IMR-90 (cell line): ENCODE measurements around the gene MPPED1. TPM values are rescaled to one million over a fixed set of nuclear protein-coding genes. Genes with fewer than 3 reads are reported as not detected.

ENCODE experiments used
- ATAC-seq: fragments of 200-7000 bp; cut with Tn5 transposase; 2 replicates; pipeline ENCODE4 v1.9.1; 2020; ENCODE audit warnings: low read depth, mild to moderate bottlenecking, moderate library complexity
- BruUV-seq: library from RNA; stranded (reverse); fragments of 400-500 nt; replicated peaks from 2 replicates; lab custom pipeline; 2021; lab: Mats Ljungman, UMichigan
- CTCF ChIA-PET: fragments of 300-600 bp; formaldehyde crosslinking; extraction: SDS; loops from one replicate; lab custom pipeline; 2021; ENCODE audit warnings: antibody characterized with exemption; lab: Yijun Ruan, JAX
- POLR2A ChIA-PET: fragments of 300-600 bp; sonication (Branson Sonifier 250); formaldehyde crosslinking; loops from one replicate; lab custom pipeline; 2022; ENCODE audit warnings: antibody characterized with exemption; ENCODE audit not compliant: unreplicated experiment; lab: Charles Lee
- DNase-seq: peaks from one replicate; pipeline ENCODE4 v3.0.0; 2013
- H2AFZ ChIP-seq: replicated peaks from 2 replicates; pipeline ENCODE3; 2013; ENCODE audit warnings: low read length, mild to moderate bottlenecking; ENCODE audit not compliant: poor library complexity
- H2AK5ac ChIP-seq: 2 replicates; pipeline ENCODE4 v1.6.1; 2013; ENCODE audit warnings: low read depth, low read length, inconsistent platforms
- H2AK9ac ChIP-seq: replicated peaks from 2 replicates; pipeline ENCODE3; 2013; ENCODE audit warnings: mild to moderate bottlenecking, low read depth, low read length, moderate library complexity; ENCODE audit not compliant: poor library complexity
- H2BK120ac ChIP-seq: 2 replicates; pipeline ENCODE4 v1.6.1; 2013; ENCODE audit warnings: low read depth, low read length, inconsistent platforms
- H2BK15ac ChIP-seq: 3 replicates; pipeline ENCODE4 v1.6.1; 2013; ENCODE audit warnings: low read depth, low read length, inconsistent platforms
- H2BK20ac ChIP-seq: 2 replicates; pipeline ENCODE4 v1.6.1; 2013; ENCODE audit warnings: low read depth, mild to moderate bottlenecking, inconsistent platforms, low read length, moderate library complexity
- H2BK5ac ChIP-seq: 2 replicates; pipeline ENCODE4 v1.6.1; 2013; ENCODE audit warnings: mild to moderate bottlenecking, low read depth, low read length, inconsistent platforms; ENCODE audit not compliant: poor library complexity, severe bottlenecking
- H3K14ac ChIP-seq: replicated peaks from 2 replicates; pipeline ENCODE4 v1.6.1; 2013; ENCODE audit warnings: low read depth, low read length, inconsistent platforms
- H3K18ac ChIP-seq: 2 replicates; pipeline ENCODE4 v1.6.1; 2013; ENCODE audit warnings: low read depth, low read length, control low read depth
- H3K23ac ChIP-seq: 2 replicates; pipeline ENCODE4 v1.6.1; 2013; ENCODE audit warnings: low read depth, low read length, inconsistent platforms
- H3K27ac ChIP-seq: 2 replicates; pipeline ENCODE4 v1.5.1; 2013; ENCODE audit warnings: mild to moderate bottlenecking, control low read depth, low read length; ENCODE audit not compliant: insufficient read depth
- H3K27me3 ChIP-seq: 2 replicates; pipeline ENCODE4 v1.6.1; 2013; ENCODE audit warnings: low read length; ENCODE audit not compliant: control insufficient read depth, insufficient read depth
- H3K36me3 ChIP-seq: 2 replicates; pipeline ENCODE4 v1.6.1; 2013; ENCODE audit warnings: low read length, mixed read lengths; ENCODE audit not compliant: control insufficient read depth, insufficient read depth
- H3K4ac ChIP-seq: 2 replicates; pipeline ENCODE4 v1.6.1; 2013; ENCODE audit warnings: low read depth, low read length, inconsistent platforms
- H3K4me1 ChIP-seq: 2 replicates; pipeline ENCODE4 v1.6.1; 2013; ENCODE audit warnings: low read length, mixed read lengths; ENCODE audit not compliant: control insufficient read depth, insufficient read depth
- H3K4me2 ChIP-seq: 2 replicates; pipeline ENCODE4 v1.6.1; 2013; ENCODE audit warnings: low read depth, mild to moderate bottlenecking, control low read depth, low read length, moderate library complexity
- H3K4me3 ChIP-seq: 2 replicates; pipeline ENCODE4 v1.5.1; 2013; ENCODE audit warnings: low read depth, mild to moderate bottlenecking, control low read depth, low read length, moderate library complexity; ENCODE audit not compliant: insufficient read depth
- H3K56ac ChIP-seq: 2 replicates; pipeline ENCODE4 v1.6.1; 2013; ENCODE audit warnings: low read length, inconsistent platforms; ENCODE audit not compliant: insufficient read depth; ENCODE audit errors: extremely low read depth
- H3K79me1 ChIP-seq, 2 experiments: 2 replicates each; pipeline ENCODE4 v1.6.1; 2013; ENCODE audit warnings: low read length in 2 of 2, inconsistent platforms in 1 of 2, low read depth in 1 of 2
- H3K9ac ChIP-seq: 2 replicates; pipeline ENCODE4 v1.6.1; 2013; ENCODE audit warnings: low read depth, low read length, control low read depth
- H3K9me1 ChIP-seq: 2 replicates; pipeline ENCODE4 v1.6.1; 2013; ENCODE audit warnings: low read length, inconsistent platforms; ENCODE audit not compliant: insufficient read depth
- H3K9me3 ChIP-seq: 2 replicates; pipeline ENCODE4 v1.6.1; 2013; ENCODE audit warnings: low read length; ENCODE audit not compliant: control insufficient read depth, insufficient read depth
- H4K20me1 ChIP-seq: 2 replicates; pipeline ENCODE4 v1.6.1; 2013; ENCODE audit warnings: low read length, inconsistent platforms; ENCODE audit not compliant: insufficient read depth
- H4K5ac ChIP-seq: 2 replicates; pipeline ENCODE4 v1.6.1; 2013; ENCODE audit warnings: mild to moderate bottlenecking, low read depth, low read length, control low read depth
- H4K8ac ChIP-seq, 2 experiments: 2 replicates each; pipeline ENCODE4 v1.6.1; 2013; ENCODE audit warnings: low read depth in 2 of 2, low read length in 2 of 2, control low read depth in 1 of 2, inconsistent platforms in 1 of 2
- H4K91ac ChIP-seq: 2 replicates; pipeline ENCODE4 v1.6.1; 2013; ENCODE audit warnings: low read depth, low read length, inconsistent platforms; ENCODE audit not compliant: insufficient read depth
- BHLHE40 ChIP-seq: fragments of 150-350 bp; IDR thresholded peaks from 2 replicates; pipeline ENCODE4 v1.6.1; 2016; ENCODE audit warnings: mild to moderate bottlenecking, low read depth, low read length
- CEBPB ChIP-seq: IDR thresholded peaks from 2 replicates; pipeline ENCODE4 v1.6.1; 2012; ENCODE audit warnings: low read depth, low read length, improper control_type of control experiment
- CHD1 ChIP-seq: IDR thresholded peaks from 2 replicates; pipeline ENCODE4 v1.6.1; 2012; ENCODE audit warnings: low read depth, low read length, improper control_type of control experiment
- FOS ChIP-seq: fragments of 150-350 bp; IDR thresholded peaks from 2 replicates; pipeline ENCODE4 v1.6.1; 2016; ENCODE audit warnings: low read depth, low read length
- MAFK ChIP-seq: IDR thresholded peaks from 2 replicates; pipeline ENCODE4 v1.6.1; 2012; ENCODE audit warnings: low read depth, low read length, improper control_type of control experiment
- MAZ ChIP-seq: IDR thresholded peaks from 2 replicates; pipeline ENCODE4 v1.6.1; 2012; ENCODE audit warnings: low read depth, mild to moderate bottlenecking, low read length, improper control_type of control experiment, moderate library complexity, borderline replicate concordance
- MXI1 ChIP-seq: IDR thresholded peaks from 2 replicates; pipeline ENCODE4 v1.6.1; 2012; ENCODE audit warnings: low read depth, mild to moderate bottlenecking, low read length, moderate library complexity, borderline replicate concordance
- NFE2L2 ChIP-seq: fragments of 150-350 bp; IDR thresholded peaks from 2 replicates; pipeline ENCODE4 v1.6.1; 2016; ENCODE audit warnings: low read depth, mild to moderate bottlenecking, low read length
- POLR2A ChIP-seq: IDR thresholded peaks from 2 replicates; pipeline ENCODE4 v1.6.1; 2012; ENCODE audit warnings: mild to moderate bottlenecking, low read depth, low read length
- RAD21 ChIP-seq: IDR thresholded peaks from 2 replicates; pipeline ENCODE4 v1.6.1; 2012; ENCODE audit warnings: low read length, improper control_type of control experiment
- RCOR1 ChIP-seq: IDR thresholded peaks from 2 replicates; pipeline ENCODE4 v1.6.1; 2012; ENCODE audit warnings: mild to moderate bottlenecking, low read length, improper control_type of control experiment; ENCODE audit not compliant: insufficient replicate concordance
- RFX5 ChIP-seq: IDR thresholded peaks from 2 replicates; pipeline ENCODE4 v1.8.0; 2012; ENCODE audit warnings: low read depth, mild to moderate bottlenecking, low read length, moderate library complexity
- SMC3 ChIP-seq: fragments of 150-350 bp; IDR thresholded peaks from 2 replicates; pipeline ENCODE4 v1.6.1; 2016; ENCODE audit warnings: low read depth, mild to moderate bottlenecking, antibody characterized with exemption, low read length, moderate library complexity
- USF2 ChIP-seq: fragments of 150-350 bp; IDR thresholded peaks from 2 replicates; pipeline ENCODE4 v1.6.1; 2017; ENCODE audit warnings: mild to moderate bottlenecking, antibody characterized with exemption, low read length, low read depth
- WGBS, 2 experiments: methylation state at CpG; one replicate each; pipeline versions ENCODE4 v1.1.5 to v1.1.7; 2013; ENCODE audit warnings: missing lambda C conversion rate in 2 of 2; ENCODE audit not compliant: insufficient read length in 1 of 2; ENCODE audit errors: extremely low coverage in 2 of 2; 5-methylcytosine and 5-hydroxymethylcytosine counted together
- dilution Hi-C: fragments of 300-500 bp; cut with HindIII; formaldehyde crosslinking; loops from one replicate; pipeline ENCODE4 v1.14.3; 2018; ENCODE audit warnings: low sequenced_read_pairs; ENCODE audit not compliant: unreplicated experiment
- in situ Hi-C: fragments of 300-500 bp; cut with MboI; formaldehyde crosslinking; loops from 3 replicates; pipeline ENCODE4 v1.14.3; 2019; ENCODE audit warnings: low sequenced_read_pairs, inconsistent platforms, mixed read lengths
- intact Hi-C: fragments of 100-400 bp; cut with micrococcal nuclease; formaldehyde crosslinking; loops from 2 replicates; pipeline ENCODE4 v1.10.0; 2022
- polyA plus RNA-seq, 3 experiments: library from polyadenylated mRNA; depleted of rRNA; stranded (reverse); fragments of >200 nt; gene quantifications; 2 replicates each; pipeline ENCODE4 v1.2.3, GENCODE V29; 2012; ENCODE audit warnings: low replicate concordance in 1 of 3
- total RNA-seq: library from RNA; depleted of rRNA; stranded (reverse); fragments of >200 nt; gene quantifications from 2 replicates; pipeline ENCODE4 v1.2.3, GENCODE V29; 2012
- TF ChIP-seq, protein P1 (sequence below): conservative IDR thresholded peaks from 2 replicates; pipeline ENCODE4 v1.5.1; 2012; ENCODE audit warnings: mild to moderate bottlenecking, low read depth, low read length, improper control_type of control experiment
- TF ChIP-seq, protein P2 (sequence below): fragments of 150-350 bp; IDR thresholded peaks from 2 replicates; pipeline ENCODE4 v1.6.1; 2016; ENCODE audit warnings: low read depth, mild to moderate bottlenecking, low read length, moderate library complexity, borderline replicate concordance

The MPPED1 gene
- total and polyA plus RNA-seq, 2 of the 4 experiments (the other 2 are of a cell fraction), result not detected

DNA sequence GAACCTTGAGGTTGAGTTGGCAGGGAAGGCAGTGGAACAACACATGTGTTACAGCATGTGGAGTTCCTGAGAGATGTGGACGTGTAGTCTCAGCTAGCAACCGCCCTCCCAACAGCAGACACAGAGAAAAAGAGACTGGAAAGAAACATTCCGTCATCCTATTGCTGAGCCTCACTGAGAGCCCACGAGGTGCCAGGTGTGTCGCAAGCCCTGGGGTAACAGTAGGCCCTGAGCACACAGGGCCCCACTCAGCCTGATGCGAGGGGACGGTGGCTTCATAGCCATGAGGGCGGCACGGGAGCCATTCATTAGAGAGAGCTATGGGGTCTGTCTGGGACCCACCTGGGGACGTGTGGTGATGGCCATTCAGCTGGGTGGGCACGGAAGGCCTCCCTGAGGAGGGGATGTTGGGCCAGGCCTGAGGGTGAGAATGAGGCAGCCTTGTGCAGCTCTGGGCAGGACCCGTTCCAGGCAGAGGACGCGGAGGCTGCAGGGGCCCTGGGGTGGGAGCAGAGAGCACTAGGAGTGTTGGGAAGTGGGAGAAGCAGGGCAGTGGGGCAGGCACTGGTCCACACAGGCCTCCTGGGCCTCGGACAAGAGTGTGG is 26.2 kb downstream of the MPPED1 start:
- Histone ChIP-seq H4K5ac (no peak overlapping the region), H4K20me1 (no peaks in the 10 kb centered on the region), H3K79me1 (no peaks in the 10 kb centered on the region), H3K9ac (no peak overlapping the region), H3K36me3 (no peaks in the 10 kb centered on the region), H3K9me1 (no peaks in the 10 kb centered on the region), H3K56ac (no peak overlapping the region), H2BK20ac (no peak overlapping the region), H4K8ac (no peak overlapping the region), H2BK15ac (no peak overlapping the region), H3K27ac (no peak overlapping the region), H3K4ac (no peak overlapping the region), H3K4me3 (no peak overlapping the region), H3K4me1 (no peaks in the 10 kb centered on the region), H3K9me3 (no peaks in the 10 kb centered on the region), H3K18ac (no peak overlapping the region), H4K91ac (no peak overlapping the region), H2AK9ac (no peak overlapping the region), H3K14ac (no peak overlapping the region), H3K23ac (no peak overlapping the region), H2AFZ (no peak overlapping the region), H2BK5ac (no peak overlapping the region), H3K4me2 (no peak overlapping the region), H2AK5ac (no peak overlapping the region), H2BK120ac (no peak overlapping the region), H3K27me3 (peaks cover 16% of the 10 kb centered on the region; the same call in 1 of the 2 replicates)
- BruUV-seq, result no TSS peak
- dilution Hi-C loops, result no loop called here
- TF ChIP-seq SMC3 (no peak), BHLHE40 (no peak), MAZ (no peak), RAD21 (no peak), RCOR1 (no peak), FOS (no peak), MAFK (no peak), USF2 (no peak), CHD1 (no peak), CEBPB (no peak), POLR2A (no peak), MXI1 (no peak), NFE2L2 (no peak), RFX5 (no peak)
- TF ChIP-seq, protein P1, sequence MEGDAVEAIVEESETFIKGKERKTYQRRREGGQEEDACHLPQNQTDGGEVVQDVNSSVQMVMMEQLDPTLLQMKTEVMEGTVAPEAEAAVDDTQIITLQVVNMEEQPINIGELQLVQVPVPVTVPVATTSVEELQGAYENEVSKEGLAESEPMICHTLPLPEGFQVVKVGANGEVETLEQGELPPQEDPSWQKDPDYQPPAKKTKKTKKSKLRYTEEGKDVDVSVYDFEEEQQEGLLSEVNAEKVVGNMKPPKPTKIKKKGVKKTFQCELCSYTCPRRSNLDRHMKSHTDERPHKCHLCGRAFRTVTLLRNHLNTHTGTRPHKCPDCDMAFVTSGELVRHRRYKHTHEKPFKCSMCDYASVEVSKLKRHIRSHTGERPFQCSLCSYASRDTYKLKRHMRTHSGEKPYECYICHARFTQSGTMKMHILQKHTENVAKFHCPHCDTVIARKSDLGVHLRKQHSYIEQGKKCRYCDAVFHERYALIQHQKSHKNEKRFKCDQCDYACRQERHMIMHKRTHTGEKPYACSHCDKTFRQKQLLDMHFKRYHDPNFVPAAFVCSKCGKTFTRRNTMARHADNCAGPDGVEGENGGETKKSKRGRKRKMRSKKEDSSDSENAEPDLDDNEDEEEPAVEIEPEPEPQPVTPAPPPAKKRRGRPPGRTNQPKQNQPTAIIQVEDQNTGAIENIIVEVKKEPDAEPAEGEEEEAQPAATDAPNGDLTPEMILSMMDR, result no peak
- TF ChIP-seq, protein P2, sequence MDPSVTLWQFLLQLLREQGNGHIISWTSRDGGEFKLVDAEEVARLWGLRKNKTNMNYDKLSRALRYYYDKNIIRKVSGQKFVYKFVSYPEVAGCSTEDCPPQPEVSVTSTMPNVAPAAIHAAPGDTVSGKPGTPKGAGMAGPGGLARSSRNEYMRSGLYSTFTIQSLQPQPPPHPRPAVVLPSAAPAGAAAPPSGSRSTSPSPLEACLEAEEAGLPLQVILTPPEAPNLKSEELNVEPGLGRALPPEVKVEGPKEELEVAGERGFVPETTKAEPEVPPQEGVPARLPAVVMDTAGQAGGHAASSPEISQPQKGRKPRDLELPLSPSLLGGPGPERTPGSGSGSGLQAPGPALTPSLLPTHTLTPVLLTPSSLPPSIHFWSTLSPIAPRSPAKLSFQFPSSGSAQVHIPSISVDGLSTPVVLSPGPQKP, result no peak
- no CpG with 5 or more reads among the region's 15 CpGs for WGBS, 2 experiments
- DNase-seq, result no peak
- in situ Hi-C loops, result no loop called here
- CTCF ChIA-PET, result no interaction called here
- POLR2A ChIA-PET, result no interaction called here
- ATAC-seq, result no peak
- intact Hi-C loops, result no loop called here
